GM21367 (cell line): ENCODE results near the gene TADA2B.

ENCODE experiments used
- ATAC-seq: cut with Tn5 transposase; IDR thresholded peaks from one replicate; pipeline ENCODE4 v1.9.1; 2021; ENCODE audit not compliant: unreplicated experiment

The TADA2B gene

DNA sequence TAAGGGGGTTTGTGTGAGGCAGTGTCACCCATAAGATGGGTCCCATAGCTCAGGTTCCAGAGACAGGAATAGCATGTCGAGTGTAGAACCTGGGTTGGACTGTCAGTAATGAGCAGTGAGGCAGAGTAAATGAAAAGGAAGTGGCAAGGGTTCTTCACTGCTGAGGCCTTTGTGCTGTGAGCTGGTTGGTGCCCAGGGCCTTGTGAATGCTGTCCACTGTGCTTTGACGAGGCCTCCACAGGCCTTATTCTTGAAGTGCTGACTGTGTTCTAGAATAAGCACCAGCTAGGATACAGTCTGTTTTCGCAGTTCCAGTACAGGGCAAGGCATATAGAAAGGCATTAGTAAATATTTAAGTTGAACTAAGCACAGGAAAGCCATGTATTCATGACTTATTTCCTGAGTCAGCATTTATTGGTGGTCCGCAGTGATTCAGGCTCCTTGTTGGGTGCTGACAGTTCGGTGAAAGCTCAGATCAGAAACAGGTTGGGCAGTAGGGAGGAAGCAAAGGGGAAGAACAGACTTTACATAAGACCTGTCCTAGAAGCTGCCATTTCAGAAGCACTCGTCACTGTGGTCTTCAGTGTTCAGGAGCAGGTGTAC lies 25.6 kb upstream of the TADA2B start:
- ATAC-seq, result no peak

DNA sequence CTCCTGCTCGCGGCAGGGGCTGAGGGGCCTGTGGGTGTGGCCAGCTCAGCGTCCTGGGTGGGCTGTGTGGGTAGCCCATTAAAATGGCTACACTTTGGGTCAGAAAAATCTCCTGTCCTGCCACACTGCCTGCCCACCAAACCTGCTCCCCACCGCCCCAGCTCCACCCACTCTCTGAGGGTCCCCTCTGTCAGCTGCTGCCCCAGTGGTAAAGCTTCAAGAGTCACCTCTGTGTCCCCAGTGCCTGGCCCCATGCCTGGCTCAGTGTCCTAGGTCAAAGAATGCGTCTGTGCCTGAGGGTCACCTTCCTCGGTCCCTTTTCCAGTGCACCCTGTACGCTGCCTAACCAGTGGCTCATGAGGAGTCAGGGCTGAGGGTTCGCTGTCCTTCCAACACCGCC lies 24.9 kb upstream of the TADA2B start:
- no peak for ATAC-seq

DNA sequence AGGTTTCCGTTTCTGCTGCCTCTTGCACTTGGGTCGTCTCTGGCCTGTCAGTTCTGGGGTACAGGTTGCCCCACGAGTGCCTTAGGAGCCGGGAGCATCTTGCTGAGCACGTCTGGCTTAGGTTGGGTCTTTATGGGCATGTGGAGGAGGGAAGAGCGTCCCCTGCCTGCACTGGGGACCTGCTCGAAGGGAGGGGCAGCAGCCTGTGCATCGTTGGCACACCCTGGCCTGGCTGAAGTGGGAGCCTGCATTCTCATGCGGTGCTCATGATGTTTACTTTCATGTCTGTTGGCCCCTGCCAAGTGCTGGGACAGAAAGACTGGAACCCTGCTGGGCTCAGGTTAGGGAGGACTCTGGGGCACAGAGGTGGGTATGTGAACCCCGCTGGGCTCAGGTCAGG lies 23.8 kb upstream of the TADA2B start:
- ATAC-seq, result no peak

DNA sequence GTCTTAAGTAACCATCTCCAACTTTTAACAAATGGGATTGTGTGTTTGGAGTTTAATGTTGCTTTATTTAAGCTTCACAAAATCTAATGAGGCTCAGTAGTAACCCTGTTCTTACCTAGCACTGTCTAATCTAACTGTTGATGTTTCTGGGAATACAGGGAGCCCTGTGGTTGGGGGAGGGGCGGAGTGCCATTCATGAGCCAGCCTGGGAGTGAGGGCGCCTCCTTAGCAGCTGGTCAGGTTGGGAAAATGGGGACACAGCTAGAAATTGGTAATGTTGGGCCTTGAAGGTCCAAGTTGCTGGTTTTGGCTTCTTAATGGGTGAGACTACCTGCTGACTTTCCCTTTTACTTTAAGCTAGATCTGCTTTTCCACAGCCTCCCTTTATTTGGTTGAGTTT lies 22.9 kb upstream of the TADA2B start:
- no peak for ATAC-seq

DNA sequence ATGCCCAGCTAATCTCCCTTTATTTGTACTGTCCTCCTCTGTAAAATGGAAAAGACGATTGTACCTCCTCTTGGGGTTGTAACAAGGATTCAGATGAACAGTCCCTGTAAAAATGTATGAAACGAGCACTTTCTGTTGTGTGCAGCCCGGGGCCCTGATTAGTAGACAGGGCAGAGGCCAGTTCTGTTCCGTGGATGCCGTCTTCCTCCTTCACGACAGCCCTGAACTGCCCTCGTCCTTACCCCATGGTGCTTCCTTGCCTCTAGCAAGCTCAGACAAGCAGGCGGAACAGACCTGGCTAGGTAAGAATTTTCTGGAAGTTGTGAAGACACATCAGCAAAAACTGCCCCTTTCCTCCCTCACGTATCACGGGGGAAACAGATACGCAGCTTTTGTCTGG lies 22.3 kb upstream of the TADA2B start:
- no peak for ATAC-seq

DNA sequence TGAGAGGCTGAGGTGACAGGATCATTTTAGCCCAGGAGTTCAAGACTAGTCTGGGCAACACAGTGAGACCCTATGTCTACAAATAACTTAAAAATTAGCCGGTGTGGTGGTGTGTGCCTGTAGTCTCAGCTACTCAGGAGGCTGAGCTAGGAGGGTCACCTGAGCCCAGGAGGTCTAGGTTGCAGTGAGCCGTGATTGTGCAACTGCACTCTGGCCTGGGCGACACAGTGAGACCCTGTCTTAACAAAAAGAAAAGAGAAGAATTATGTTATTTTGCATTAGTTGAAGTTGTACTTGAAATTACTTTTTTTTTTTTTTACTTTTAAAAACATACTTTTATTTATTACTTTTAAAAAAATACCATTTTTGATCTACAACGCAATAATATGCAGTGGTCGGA lies 21.8 kb upstream of the TADA2B start:
- no peak for ATAC-seq

DNA sequence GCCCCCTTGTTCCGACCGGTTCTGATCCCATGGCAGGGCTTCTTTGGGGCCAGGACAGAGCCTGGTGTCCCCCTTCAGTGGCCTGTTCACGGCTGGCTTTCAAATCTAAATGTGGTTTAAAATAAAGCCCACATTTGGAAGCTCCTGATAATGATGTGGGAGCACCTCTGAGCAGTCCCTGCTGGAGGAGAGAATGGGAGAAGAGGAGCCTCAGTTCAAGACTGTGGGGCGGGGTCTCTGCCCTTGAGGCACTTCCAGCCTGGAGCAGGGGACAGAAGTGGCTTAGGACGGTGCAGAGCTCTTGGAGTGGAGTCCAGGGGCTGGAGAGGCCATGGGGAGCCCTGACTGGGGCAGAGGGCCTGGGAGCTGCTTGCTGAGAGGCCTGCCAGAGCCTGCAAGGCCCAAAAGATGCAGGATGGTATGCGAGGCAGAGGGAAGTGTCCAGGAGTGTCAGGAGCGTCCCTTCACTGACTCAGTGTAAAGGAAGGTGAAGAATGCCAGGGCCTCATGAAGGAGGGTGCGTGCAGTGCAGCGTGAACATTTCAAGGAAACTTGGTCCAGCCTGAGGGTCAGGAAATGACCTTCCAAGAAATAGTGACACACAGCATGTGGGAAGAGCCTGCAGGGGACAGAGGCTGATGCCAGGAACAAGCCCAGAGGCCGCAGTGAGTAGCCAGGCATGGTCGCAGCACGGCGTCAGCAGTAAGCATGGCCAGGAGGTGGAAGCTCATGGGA lies 21.1 kb upstream of the TADA2B start:
- ATAC-seq, result no peak

DNA sequence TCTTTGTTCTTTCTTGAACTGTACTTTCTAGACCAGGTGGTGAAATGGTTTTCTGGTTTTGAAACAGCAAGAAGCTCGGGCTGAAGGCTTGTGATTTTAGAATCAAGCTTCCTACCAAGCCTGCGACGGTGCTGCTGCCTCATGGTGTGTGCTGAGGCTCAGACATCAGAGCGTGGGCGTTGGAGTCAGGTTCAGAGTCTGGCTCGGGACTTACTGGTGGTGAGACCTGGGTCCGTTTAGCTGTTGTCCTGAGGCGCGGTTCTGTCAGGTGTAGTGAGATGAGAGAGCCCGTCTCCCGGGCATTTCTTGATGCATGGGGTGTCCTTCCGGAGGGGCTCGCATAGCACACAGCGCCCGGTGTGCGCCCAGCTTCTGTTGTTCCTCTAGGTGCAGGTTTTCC lies 19.7 kb upstream of the TADA2B start:
- no peak for ATAC-seq

DNA sequence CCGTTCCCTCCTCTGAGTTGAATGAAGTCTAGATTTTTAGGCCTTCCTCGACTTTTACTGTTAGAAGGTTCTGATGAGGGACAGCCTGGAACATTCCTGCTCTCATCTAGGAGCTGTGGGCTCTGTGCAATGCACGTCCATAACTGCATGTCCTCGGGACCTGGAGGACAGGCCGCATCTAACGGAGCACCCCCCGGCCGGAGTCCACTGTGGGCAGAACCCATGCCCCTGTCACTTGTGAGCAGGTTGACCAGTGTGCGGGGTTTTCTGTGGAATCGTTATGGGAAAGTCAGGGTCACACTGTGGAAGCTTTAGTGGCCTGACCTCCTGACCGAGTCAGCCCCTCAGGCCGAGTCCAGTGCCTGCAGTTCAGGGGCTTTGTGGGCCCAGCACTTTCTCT lies 19.3 kb upstream of the TADA2B start:
- ATAC-seq, result no peak

DNA sequence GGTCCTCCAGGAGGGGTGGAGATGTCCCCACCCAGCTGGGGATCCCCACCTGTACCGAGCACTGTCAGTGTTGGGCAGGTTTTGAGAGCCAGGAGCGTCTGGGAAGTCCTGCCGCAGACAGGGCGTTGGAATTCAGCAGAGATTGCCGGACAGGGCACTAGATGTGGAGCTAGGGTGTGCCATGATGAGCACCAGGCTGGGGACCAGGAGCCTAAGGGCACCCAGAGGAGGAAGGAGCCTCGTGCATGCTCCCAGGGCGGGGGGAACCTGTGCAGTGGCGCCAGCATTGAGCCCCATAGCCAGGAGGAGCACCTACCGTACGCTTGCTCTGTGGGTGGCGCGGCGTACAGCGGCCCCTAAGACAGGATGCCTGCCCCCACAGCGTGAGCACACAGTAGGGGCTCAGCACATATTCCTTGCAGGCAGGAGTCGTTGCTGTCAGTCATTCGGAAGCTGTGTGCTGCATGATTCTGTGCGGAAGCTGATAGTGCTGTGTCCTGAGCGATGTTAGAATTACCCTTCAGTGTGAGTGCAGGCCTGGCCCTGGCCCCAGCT lies 18.8 kb upstream of the TADA2B start:
- no peak for ATAC-seq

DNA sequence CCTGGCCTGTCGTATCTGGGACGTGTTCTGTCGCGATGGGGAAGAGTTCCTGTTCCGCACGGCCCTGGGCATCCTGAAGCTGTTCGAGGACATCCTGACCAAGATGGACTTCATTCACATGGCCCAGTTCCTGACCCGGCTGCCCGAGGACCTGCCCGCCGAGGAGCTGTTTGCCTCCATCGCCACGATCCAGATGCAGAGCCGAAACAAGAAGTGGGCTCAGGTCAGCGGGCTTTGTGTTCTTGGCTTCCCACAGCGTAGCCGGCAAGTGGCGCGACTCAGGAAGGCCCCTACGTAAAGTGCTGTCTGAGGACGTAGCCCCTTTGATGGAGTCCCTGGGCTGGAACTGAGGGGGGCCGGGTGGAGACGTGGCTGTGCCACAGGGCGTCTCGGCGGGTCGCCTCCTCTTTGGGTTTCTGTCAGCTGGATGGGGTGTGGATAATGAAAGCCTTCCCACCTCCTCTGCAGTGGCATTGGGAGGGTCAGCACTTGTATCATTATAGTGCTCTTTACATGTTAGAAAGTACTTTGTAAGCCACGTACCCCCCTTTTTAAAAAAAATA lies 18.1 kb upstream of the TADA2B start:
- ATAC-seq, result no peak

DNA sequence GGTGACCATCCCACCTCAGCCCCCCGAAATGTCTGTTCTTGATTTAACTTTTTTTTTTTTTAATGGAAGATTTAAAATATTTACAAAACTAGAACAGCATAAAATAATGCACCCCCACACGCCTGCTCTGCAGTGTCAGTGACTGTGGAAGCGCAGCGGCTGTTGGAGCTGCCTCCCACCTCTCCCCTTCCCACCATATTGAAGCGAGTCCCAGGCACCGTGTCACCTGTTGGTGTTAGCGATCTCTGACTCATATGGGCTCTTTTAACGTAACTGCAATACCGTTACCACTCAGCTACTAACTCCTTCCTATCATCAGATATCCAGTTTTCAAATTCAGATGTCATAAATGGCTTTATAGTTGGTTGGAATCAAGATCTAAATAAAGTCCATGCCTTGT lies 17.1 kb upstream of the TADA2B start:
- no peak for ATAC-seq

DNA sequence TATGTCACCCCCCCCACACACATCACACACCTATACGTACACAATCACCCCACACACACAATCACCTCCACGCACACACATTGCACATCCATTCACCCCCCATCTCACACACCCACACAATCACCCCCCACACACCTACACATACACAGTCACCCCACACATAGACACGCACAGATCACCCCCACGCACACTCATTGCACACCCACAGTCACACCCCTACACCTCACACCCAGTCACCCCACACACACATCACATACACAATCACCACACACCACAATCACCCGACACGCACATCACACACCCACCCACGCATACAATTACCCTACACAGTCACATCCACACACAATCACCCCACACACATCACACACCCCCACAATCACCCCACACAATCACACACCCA lies 15.9 kb upstream of the TADA2B start:
- ATAC-seq, result no peak

DNA sequence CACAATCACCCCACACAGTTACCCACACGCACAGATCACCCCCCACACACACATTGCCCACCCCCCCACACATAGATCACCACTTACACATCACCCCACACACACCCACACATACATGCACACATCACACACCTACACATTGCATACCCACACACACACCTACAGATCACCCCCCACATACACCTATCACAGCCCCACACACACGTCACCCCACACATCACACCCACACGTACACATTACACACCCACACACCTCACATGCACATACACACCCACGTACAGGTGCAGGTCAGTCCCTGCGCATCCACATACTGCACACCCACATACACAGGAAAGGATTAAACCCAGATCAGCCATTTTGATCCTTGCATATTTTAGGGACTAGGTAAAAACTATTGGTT lies 15.3 kb upstream of the TADA2B start:
- ATAC-seq, result no peak

DNA sequence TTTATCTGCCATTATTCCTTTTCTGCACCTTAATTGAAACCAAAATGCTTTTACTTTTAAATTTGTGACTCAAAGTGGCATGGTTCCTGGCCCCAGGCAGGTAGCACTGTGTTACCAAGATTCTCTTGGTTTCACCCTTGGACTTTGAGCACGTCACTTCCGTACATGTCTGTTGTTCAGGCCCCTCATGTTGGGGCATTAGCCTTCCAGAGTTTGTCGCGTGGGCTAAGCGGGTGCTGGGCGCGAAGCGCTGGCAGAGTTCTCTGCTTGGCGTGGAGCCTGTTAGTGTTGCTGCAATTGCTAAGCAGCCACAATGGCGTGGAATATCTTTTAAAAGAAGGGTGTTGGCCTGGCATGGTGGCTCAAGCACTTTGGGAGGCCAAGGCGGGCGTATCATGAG lies 14.0 kb upstream of the TADA2B start:
- no peak for ATAC-seq

DNA sequence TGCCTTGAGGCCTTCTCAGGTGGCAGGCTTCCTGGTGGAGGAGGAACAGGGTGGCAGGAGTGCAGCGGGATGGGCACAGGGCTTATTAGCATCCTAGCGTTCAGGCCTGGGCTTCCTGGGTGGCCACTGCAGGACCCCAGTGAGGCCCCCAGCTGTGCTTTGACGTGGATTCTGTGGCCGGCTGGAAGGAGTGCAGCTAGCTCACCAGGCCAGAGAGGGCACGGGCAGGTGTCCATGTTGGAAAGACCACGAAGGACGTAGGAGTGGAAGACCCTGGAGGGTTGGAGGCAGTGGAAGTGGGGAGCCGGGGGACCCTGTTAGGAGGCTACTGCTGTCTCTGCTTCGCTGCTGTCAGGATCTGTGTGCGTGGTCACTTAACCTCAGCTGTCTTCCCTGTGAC lies 13.3 kb upstream of the TADA2B start:
- ATAC-seq, result no peak

DNA sequence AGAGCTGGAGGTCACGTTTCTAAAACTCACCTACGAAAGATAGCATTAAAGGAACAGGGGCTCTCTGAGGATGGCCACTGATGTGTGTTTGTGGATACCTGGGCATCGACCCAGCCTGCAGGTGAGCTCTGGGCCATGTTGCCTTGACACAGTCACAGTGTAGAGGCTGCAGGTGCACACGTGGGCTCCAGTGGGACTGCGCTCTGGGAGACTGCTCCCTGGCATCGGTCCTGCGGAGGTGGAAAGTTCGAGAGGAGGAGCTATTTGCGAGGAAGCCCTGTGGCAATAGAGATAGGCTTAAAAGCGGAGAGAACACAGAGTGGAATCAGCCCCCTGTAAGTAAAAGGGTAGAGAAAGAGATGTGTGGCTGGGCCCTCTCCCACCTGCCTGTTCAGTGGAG lies 12.3 kb upstream of the TADA2B start:
- no peak for ATAC-seq

DNA sequence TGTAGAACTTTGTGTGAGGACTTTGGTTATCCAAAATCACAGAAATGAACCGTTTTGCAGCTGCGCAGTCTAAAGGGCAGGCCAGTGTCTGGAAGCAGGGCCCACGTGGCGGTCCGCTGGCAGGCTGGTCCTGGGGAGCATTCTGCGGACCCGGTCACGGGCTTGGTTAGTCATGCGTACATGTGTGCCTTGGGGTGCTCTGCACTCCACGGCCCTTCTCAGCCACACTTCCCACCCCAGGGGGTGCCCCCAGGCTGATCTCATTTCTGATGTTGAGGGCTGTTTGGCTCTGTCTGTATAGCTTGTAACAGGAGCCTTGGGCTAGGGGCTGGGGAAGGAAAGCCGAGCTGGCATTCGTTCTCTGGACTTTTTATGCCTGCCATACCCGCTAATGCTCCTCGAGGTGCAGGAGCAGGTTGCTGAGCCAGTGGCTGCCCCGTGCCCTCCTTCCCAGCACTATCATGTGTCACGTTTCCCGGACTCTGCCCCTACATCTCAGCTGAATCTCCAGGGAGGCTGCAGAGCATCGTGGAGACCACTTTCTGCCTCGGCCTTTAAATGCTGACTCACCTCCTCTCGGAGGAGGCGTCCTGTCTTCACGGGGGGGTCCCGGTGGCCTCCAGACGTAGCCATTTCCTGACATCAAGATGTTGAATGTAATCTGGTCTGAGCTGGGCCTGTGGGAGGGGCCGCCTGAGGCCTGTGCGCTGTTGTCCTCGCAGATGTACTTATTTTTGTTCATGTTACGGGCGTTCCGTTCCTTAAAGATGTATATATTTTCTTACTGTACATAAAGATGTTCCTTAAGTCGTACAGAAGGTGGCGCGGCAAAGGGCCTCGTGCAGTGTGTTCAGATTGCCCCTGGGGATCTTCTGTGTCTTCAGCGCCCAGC lies 11.4 kb upstream of the TADA2B start:
- ATAC-seq, result no peak

DNA sequence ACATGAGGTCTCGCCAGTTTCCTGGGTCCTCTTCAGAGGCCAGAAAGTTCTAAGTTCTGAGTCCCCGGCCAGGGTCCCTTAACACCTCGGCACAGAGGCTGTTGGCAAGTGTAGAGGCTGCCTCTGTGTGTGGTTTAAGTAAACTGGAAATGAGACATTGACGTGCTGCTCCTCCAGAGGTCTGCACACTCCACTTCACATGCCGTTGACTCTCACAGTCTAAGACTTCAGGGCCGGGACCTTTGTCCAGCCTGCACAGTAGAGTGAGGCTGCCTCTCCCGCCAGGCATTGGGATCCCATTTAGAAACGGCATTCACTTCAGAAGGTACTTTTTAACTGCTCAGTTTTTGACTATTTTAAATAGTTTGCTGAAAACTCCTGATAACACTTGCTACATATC lies 10.6 kb upstream of the TADA2B start:
- no peak for ATAC-seq

DNA sequence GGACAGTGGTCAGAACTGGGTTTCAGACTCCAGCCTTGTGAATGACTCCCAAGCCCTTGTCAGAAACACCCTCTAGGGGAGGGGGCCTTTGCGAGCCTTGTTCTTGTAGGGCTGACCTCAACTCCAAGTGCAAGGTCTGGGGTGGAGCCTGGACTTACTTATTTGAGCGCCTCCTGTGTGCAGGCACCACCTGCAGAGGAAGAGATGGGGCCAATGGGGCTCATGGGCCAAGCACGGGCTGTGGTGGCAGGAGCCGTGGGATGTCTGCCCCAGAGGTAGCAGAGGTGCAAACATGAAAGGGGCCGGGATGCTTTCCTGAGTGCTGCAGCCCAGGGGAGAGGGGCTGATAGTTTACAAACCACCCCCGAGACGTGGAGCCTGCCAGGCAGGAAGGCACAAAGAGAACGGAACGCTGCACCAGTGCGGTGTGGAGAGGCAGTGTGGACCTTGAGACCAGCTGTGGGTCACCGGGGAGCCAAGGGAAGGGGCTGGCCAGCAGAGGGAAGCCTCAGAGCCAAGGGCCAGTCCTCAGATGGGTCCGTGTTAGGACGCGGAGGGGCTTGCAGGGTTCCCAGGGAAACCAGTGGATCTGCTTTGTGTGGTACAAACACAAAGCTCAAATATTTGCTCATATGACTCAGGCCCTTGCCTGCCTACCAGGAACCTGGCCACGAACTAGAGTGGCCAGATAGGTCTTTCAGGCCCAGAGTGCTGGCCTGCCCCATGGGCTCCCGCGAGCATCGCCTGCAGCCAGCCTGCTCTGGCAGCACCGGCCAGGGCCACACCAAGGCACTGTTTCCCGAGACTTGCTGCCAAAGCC lies 8.7 kb upstream of the TADA2B start:
- no peak for ATAC-seq

DNA sequence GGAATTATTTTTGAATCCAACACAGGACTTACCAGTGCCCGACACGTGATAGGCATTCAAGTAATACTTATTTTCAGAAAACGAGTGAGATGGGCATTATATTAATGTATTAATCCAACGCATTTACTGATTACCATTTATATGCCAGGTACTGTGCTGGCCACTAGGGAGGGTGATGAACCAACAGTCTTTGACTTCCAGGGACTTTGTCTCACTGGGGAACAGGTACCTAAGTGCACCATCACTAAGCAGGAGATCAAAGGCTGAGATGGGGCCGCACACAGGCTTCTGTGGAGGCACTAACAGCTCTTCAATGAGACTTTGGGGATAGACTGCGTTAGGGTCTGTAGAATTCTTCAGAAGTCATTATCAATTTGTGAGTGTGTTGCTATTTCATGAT lies 5.7 kb upstream of the TADA2B start:
- no peak for ATAC-seq
